Measurements from ENCODE around the gene E2F4.

The E2F4 gene

GRCh38 chr16:67198238-67198734, 6.3 kb downstream of the E2F4 start:
- TF ChIP-seq CTCF (IDR thresholded peaks at IDR 0.05; ENCODE audit: low read depth, low read length) (peak; percentile 72), EZH2phosphoT487 (IDR thresholded peaks at IDR 0.05; ENCODE audit: low read depth) (no peak)
- Histone ChIP-seq H3K9me3 (ENCODE audit: insufficient read depth, low read length) (no peaks in the 10 kb centered on the region), H2AFZ (ENCODE audit: low read depth, low read length) (no peak overlapping the region), H3K27ac (ENCODE audit: low read length) (no peak overlapping the region), H3K4me2 (ENCODE audit: low read length) (no peak overlapping the region), H3K79me2 (ENCODE audit: low read length) (peaks cover 16% of the 10 kb centered on the region), H4K20me1 (ENCODE audit: insufficient read depth, low read length) (no peaks in the 10 kb centered on the region), H3K27me3 (ENCODE audit: low read depth, low read length) (no peaks in the 10 kb centered on the region), H3K36me3 (replicated peaks; ENCODE audit: low read depth, low read length) (peaks cover 60% of the 10 kb centered on the region), H3K4me1 (ENCODE audit: low read length) (peaks cover 3% of the 10 kb centered on the region), H3K4me3 (ENCODE audit: low read length) (no peak overlapping the region), H3K9ac (ENCODE audit: low read length) (no peak overlapping the region)

GRCh38 chr16:67199011-67199807, 7.3 kb downstream of the E2F4 start, which contains the start of gene ELMO3:
Gene ELMO3 (plus strand): TSS chr16:67199131. CDS start chr16:67199327, 196 bp downstream.
- Histone ChIP-seq H3K36me3 (replicated peaks; ENCODE audit: low read depth, low read length) (peaks cover 58% of the 10 kb centered on the region), H3K4me2 (ENCODE audit: low read length) (no peak within 1 kb of the TSS), H3K4me1 (ENCODE audit: low read length) (no peaks in the 10 kb centered on the region)

GRCh38 chr16:67199808-67200198, 7.8 kb downstream of the E2F4 start:
- TF ChIP-seq CTCF (IDR thresholded peaks at IDR 0.05; ENCODE audit: low read depth, low read length) (no peak), EZH2phosphoT487 (IDR thresholded peaks at IDR 0.05; ENCODE audit: low read depth) (no peak)
- Histone ChIP-seq H3K4me1 (ENCODE audit: low read length) (no peaks in the 10 kb centered on the region), H3K9me3 (ENCODE audit: insufficient read depth, low read length) (no peaks in the 10 kb centered on the region), H3K79me2 (ENCODE audit: low read length) (0 out of 2 replicates have a peak, but pooled peaks cover under 1% of the 10 kb centered on the region), H3K27ac (ENCODE audit: low read length) (no peak overlapping the region), H4K20me1 (ENCODE audit: insufficient read depth, low read length) (no peaks in the 10 kb centered on the region), H3K4me2 (ENCODE audit: low read length) (no peak overlapping the region), H3K27me3 (ENCODE audit: low read depth, low read length) (no peaks in the 10 kb centered on the region), H3K4me3 (ENCODE audit: low read length) (no peak overlapping the region), H3K9ac (ENCODE audit: low read length) (no peak overlapping the region), H2AFZ (ENCODE audit: low read depth, low read length) (no peak overlapping the region), H3K36me3 (replicated peaks; ENCODE audit: low read depth, low read length) (peaks cover 55% of the 10 kb centered on the region)

More at GRCh38 chr16:67199011-67199807, 7.3 kb downstream of the E2F4 start, which contains the start of gene ELMO3:
- H4K20me1 ChIP-seq (ENCODE audit: insufficient read depth, low read length) = no peaks in the 10 kb centered on the region
- no peaks in the 10 kb centered on the region for H3K9me3 ChIP-seq (ENCODE audit: insufficient read depth, low read length)
- H3K79me2 ChIP-seq (ENCODE audit: low read length) = peaks cover 6% of the 10 kb centered on the region
- no peak within 1 kb of the TSS for H3K4me3 ChIP-seq (ENCODE audit: low read length)
- H3K9ac ChIP-seq (ENCODE audit: low read length) = no peak within 1 kb of the TSS
- H2AFZ ChIP-seq (ENCODE audit: low read depth, low read length) = no peak within 1 kb of the TSS
- TF ChIP-seq EZH2phosphoT487 (IDR thresholded peaks at IDR 0.05; ENCODE audit: low read depth) (no peak), CTCF (IDR thresholded peaks at IDR 0.05; ENCODE audit: low read depth, low read length) (no peak)
- no peak within 1 kb of the TSS for H3K27ac ChIP-seq (ENCODE audit: low read length)
- no peaks in the 10 kb centered on the region for H3K27me3 ChIP-seq (ENCODE audit: low read depth, low read length)

- TF ChIP-seq EZH2phosphoT487 (IDR thresholded peaks at IDR 0.05; ENCODE audit: low read depth) (no peak), CTCF (IDR thresholded peaks at IDR 0.05; ENCODE audit: low read depth, low read length) (no peak)
- no peak overlapping the region for H3K27ac ChIP-seq (ENCODE audit: low read length)
- H3K4me2 ChIP-seq (ENCODE audit: low read length) = no peak overlapping the region
- H3K27me3 ChIP-seq (ENCODE audit: low read depth, low read length) = no peaks in the 10 kb centered on the region
- peaks cover 52% of the 10 kb centered on the region for H3K36me3 ChIP-seq (replicated peaks; ENCODE audit: low read depth, low read length)
- no peaks in the 10 kb centered on the region for H4K20me1 ChIP-seq (ENCODE audit: insufficient read depth, low read length)
- no peak overlapping the region for H3K4me3 ChIP-seq (ENCODE audit: low read length)
- no peak overlapping the region for H2AFZ ChIP-seq (ENCODE audit: low read depth, low read length)
- H3K9ac ChIP-seq (ENCODE audit: low read length) = no peak overlapping the region
- H3K4me1 ChIP-seq (ENCODE audit: low read length) = no peaks in the 10 kb centered on the region
- H3K79me2 ChIP-seq (ENCODE audit: low read length) = no peaks in the 10 kb centered on the region
- H3K9me3 ChIP-seq (ENCODE audit: insufficient read depth, low read length) = no peaks in the 10 kb centered on the region
Observed at GRCh38 chr16:67200491-67200890, 8.5 kb downstream of the E2F4 start.
